Suprapubic skin (tissue), 4 donors: ENCODE results near the gene TNFRSF4. TPM values are rescaled to one million over a fixed set of nuclear protein-coding genes. Genes with fewer than 3 reads are reported as not detected.

Source experiments
- DNase-seq, 2 donors: peaks; one replicate each; pipeline ENCODE4 v3.0.0-alpha.2; 2019; ENCODE audit warnings: low spot score in 2 of 2
- H3K27ac ChIP-seq: fragments of 200-600 bp; sonication (generic); one replicate; pipeline ENCODE4 v1.5.1; 2019
- H3K27me3 ChIP-seq: fragments of 200-600 bp; sonication (generic); one replicate; pipeline ENCODE4 v1.5.1; 2019
- H3K36me3 ChIP-seq: fragments of 200-600 bp; sonication (generic); one replicate; pipeline ENCODE4 v1.5.1; 2019
- H3K4me1 ChIP-seq: fragments of 200-600 bp; sonication (generic); one replicate; pipeline ENCODE4 v1.5.1; 2019
- H3K4me3 ChIP-seq: fragments of 200-600 bp; sonication (generic); one replicate; pipeline ENCODE4 v1.5.1; 2019; ENCODE audit warnings: mild to moderate bottlenecking
- H3K9me3 ChIP-seq: fragments of 200-600 bp; sonication (generic); one replicate; pipeline ENCODE4 v1.5.1; 2019
- CTCF ChIP-seq, 2 donors: fragments of 200-600 bp in 1 of 2; fragments of 450-650 bp in 1 of 2; sonication (generic) in 1 of 2; IDR thresholded peaks; one replicate each; pipeline ENCODE4 v1.5.1; 2016 to 2019; ENCODE audit warnings: antibody characterized with exemption in 2 of 2, mild to moderate bottlenecking in 1 of 2, moderate library complexity in 1 of 2
- EP300 ChIP-seq: sonication (generic); formaldehyde crosslinking; IDR thresholded peaks from one replicate; pipeline ENCODE4 v1.6.1; 2017; ENCODE audit warnings: antibody characterized with exemption
- POLR2A ChIP-seq, 2 donors: fragments of 450-650 bp; IDR thresholded peaks; one replicate each; pipeline ENCODE4 v1.6.1; 2017; ENCODE audit warnings: antibody characterized with exemption in 2 of 2, mild to moderate bottlenecking in 2 of 2, moderate library complexity in 2 of 2
- POLR2AphosphoS5 ChIP-seq, 3 donors: sonication (generic); formaldehyde crosslinking; IDR thresholded peaks; one replicate each; pipeline ENCODE4 v1.6.1; 2017; ENCODE audit warnings: antibody characterized with exemption in 3 of 3
- WGBS: methylation state at CpG from one replicate; pipeline ENCODE4 v1.1.5; 2018; 5-methylcytosine and 5-hydroxymethylcytosine counted together
- total RNA-seq, 4 donors: library from RNA; depleted of rRNA; stranded (reverse); fragments of >200 nt; gene quantifications; one replicate each; pipeline ENCODE4 v1.1.0, GENCODE V29; 2016

TNFRSF4 gene
- total RNA-seq, 4 donors from 2014 or later, result 0.42 to 1.4 (median 0.72) TPM; not detected in 1

DNA sequence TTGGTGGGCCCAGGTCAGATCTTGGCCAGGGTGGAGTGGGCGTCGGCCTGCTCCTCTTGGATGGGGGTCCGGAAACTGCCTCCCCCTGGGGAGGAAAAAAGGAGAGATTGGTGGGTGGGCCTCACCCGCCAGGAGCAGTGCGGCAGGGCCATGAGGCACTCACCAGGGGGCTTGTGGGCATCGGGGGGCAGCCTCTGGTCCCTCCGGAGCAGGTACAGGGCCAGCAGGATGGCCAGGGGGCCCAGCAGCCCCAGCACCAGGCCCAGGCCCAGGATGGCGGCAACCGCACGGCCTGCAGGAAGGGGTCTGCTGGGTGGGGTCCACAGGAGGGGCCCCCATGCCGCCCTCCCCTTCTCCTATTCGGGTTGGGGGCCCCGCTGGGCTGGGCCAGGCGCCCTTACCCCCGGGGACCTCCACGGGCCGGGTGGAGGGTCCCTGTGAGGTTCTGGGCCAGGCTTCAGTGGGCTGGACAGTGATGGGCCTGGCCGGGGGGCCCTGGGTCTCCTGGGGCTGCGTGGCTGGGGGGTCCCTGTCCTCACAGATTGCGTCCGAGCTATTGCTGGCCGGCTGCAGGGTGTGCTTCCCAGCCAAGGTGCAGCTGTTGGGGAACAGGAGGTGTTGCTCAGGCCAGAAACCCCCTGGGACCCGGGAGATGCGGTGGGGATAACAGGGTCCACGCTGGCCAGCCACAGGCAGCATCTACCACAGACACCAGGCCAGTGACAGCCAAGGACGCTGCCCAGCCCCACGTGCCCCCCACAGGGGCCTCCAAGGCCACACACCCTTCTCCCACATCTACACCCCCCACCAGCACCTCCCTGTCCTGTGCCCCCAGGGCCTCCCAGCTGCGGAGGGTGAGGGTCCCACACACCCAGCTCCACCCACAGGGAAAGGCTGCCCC lies 2.2 kb downstream of the TNFRSF4 start:
- Histone ChIP-seq H3K4me3 (peak overlapping the region; percentile 32), H3K27ac (no peak overlapping the region), H3K36me3 (peaks cover 9% of the 10 kb centered on the region), H3K4me1 (peaks cover 50% of the 10 kb centered on the region), H3K9me3 (no peaks in the 10 kb centered on the region), H3K27me3 (peaks cover 6% of the 10 kb centered on the region)
- TF ChIP-seq CTCF (IDR thresholded peaks at IDR 0.05), result no peak
- 83% methylated on average over 8 of the region's 28 CpGs for WGBS
- no peak for DNase-seq

DNA sequence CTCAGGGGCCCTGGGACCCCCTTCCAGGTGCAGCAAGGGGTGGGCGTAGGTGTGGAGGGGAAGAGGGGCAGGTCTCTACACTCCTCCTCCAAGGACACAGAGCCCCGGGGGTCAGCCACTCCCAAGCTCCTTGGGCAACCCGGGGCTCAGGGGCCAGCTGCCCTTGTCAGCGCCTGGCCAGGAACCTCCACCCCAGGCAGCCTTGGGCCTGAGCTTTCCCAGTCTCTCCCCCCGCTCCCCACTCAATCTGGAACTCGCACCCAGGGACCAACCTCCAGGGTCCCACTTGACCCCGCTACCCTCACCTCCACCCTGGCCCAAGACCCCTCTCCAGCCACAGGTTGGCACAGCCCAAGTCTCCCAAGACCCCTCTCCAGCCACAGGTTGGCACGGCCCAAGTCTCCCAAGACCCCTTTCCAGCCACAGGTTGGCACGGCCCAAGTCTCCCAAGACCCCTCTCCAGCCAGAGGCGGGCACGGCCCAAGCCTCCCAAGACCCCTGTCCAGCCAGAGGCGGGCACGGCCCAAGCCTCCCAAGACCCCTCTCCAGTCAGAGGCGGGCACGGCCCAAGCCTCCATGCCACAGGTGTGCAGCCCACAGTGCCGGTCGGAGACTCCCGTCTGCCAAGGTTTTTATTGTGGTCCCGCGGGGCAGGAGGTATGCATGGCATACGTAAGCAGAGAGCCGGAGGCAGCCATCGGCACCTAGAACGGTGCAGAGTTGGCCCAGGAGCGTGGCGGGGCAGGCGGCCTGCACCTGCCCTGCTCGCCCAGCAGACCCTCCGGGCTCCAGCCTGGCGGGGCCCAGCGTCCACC lies 3.0 kb downstream of the TNFRSF4 start:
- peak in 1 of 2 donors; percentile 59 for DNase-seq
- TF ChIP-seq CTCF (IDR thresholded peaks at IDR 0.05) (no peak), POLR2A (IDR thresholded peaks at IDR 0.05) (no peak), EP300 (no peak), POLR2AphosphoS5 (IDR thresholded peaks at IDR 0.05) (no peak)
- peaks cover under 1% of the 10 kb centered on the region for H3K36me3 ChIP-seq
- 94% methylated on average over 10 of the region's 31 CpGs for WGBS
- no peak overlapping the region for H3K4me3 ChIP-seq
- H3K27me3 ChIP-seq, result peaks cover 14% of the 10 kb centered on the region
- no peak overlapping the region for H3K27ac ChIP-seq
- peaks cover 58% of the 10 kb centered on the region for H3K4me1 ChIP-seq
- no peaks in the 10 kb centered on the region for H3K9me3 ChIP-seq

DNA sequence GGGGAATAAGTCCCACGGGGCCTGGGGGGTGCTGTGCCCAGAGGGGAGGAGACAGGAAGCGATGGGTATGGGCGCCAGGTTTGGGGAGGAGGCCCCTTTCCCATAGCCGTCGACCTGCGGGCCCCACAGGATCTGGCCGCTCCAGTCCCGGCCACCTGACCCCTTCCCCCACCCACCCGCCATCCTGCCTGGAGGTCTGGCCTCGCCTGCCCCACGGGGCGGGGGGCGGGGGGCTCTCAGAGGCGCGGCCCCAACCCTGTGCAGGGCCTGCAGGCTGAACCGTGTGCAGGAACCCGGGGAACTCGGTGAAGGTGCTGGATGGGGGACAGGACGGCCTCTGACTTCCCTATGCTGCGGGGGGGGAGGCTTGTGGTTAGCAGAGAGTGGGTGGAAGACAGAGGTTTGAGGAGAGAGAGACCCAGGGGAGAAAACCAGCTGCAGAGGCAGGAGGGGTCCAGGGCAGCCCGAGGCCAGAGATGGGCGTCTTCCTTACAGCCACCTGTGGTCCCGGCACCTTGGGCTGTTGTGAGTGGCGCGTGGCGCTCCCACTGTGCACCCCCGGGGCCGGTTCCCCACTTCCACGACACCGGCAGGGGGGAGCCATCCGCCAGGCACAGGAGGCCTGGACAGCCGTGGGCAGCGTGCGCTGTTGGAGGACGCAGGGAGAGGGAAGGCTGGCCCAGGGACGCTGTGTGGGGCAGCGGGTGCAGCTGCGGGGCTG lies 5.1 kb downstream of the TNFRSF4 start:
- Histone ChIP-seq H3K27me3 (peaks cover 19% of the 10 kb centered on the region), H3K4me3 (peak overlapping the region; percentile 32), H3K4me1 (peaks cover 56% of the 10 kb centered on the region), H3K27ac (no peak overlapping the region), H3K9me3 (no peaks in the 10 kb centered on the region), H3K36me3 (no peaks in the 10 kb centered on the region)
- 43% methylated on average over 27 of the region's 38 CpGs for WGBS
- peak in 1 of 2 donors; percentile 64 for DNase-seq
- TF ChIP-seq POLR2AphosphoS5 (IDR thresholded peaks at IDR 0.05) (no peak), EP300 (no peak), CTCF (IDR thresholded peaks at IDR 0.05) (no peak), POLR2A (IDR thresholded peaks at IDR 0.05) (no peak)

- no peaks in the 10 kb centered on the region for H3K9me3 ChIP-seq
- no peak for TF ChIP-seq POLR2AphosphoS5 (IDR thresholded peaks at IDR 0.05)
- TF ChIP-seq CTCF (IDR thresholded peaks at IDR 0.05), result no peak
- TF ChIP-seq EP300, result no peak
- TF ChIP-seq POLR2A (IDR thresholded peaks at IDR 0.05), result no peak
- no peak overlapping the region for H3K27ac ChIP-seq
- H3K36me3 ChIP-seq, result no peaks in the 10 kb centered on the region
- no peak overlapping the region for H3K4me3 ChIP-seq
- H3K4me1 ChIP-seq, result peaks cover 54% of the 10 kb centered on the region
- H3K27me3 ChIP-seq, result peaks cover 31% of the 10 kb centered on the region
- WGBS, result 59% methylated on average over 6 of the region's 11 CpGs
- peak in 1 of 2 donors; percentile 53 for DNase-seq
These were observed 6.4 kb downstream of the TNFRSF4 start for GRCh38 chr1:1207571-1207892.
